Measurements from ENCODE around the gene SCARF2. TPM values are rescaled to one million over a fixed set of nuclear protein-coding genes. Genes with fewer than 3 reads are reported as not detected.
"Not testable (repeated sequence)": the region's sequence is repeated elsewhere in the genome, so short reads cannot be mapped to it uniquely, and the experiment has no call there.

The SCARF2 gene
- total RNA-seq, 1 donor from 2014 or later: 17.6 TPM

- DNase-seq (ENCODE audit: low spot score): no peak
Measured at GRCh38 chr22:20463324-20464095, 25.9 kb upstream of the SCARF2 start.

DNA sequence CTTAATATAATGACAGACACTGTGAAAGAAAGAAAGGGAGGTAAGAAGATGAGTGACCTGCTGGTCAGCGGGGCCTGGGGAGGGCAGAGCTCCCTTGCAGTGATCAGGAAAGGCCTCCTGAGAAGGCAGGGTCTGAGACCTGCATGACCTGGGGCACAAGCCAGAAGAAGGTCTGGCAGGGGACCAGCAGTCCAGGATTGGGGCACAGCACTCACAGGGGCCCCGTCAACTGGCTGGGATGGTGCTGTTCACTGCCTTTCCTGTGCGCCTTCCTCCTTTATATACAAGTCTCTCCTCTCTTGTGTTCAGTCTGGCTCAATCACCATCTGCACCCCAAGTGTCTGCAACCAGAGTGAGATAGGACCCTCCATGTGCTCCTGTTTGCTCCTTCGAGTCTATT, 22.2 kb upstream of the SCARF2 start:
- no peak for DNase-seq (ENCODE audit: low spot score)

GRCh38 chr22:20459152-20459542, 21.5 kb upstream of the SCARF2 start:
- DNase-seq (ENCODE audit: low spot score): no peak

GRCh38 chr22:20458530-20459151, 21.0 kb upstream of the SCARF2 start:
- DNase-seq (ENCODE audit: low spot score): no peak

DNA sequence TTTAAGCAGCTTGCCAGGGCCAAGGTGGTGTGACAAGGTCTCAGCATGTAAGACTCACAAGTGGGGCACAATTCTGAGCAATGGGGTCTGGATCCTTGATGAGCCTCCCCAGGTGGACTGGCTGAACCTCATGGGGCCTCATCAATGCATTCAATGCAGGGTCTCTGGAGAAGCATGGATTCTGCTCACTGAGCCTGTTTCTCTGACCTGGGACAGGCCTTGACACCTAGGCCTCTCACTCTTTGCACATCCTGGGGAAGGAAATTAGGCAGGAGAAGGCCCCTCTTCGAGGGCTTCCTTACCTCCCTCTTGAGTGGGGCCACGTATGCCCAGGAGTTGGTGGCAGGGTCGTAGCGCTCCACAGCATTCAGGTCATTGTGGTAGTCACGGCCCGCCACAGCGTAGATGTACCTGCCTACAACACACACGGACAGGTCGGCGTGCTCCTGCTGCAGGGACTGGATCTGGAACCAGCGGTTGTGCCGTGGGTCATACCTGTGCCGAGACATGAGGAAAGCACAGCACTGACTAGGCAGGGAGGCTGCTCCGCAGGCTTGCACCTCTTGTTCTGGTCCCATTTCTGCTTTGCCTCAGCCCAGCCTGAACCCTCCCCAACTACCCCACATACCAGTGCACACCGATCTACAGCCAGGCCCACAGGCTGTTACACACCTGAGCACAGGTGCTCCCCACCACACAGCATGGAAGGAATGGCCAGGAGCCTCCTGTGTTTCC, 20.0 kb upstream of the SCARF2 start:
- no peak for DNase-seq (ENCODE audit: low spot score)

- no peak for DNase-seq (ENCODE audit: low spot score)
Measured at GRCh38 chr22:20456722-20457076, 19.1 kb upstream of the SCARF2 start.

GRCh38 chr22:20456064-20456721, 18.6 kb upstream of the SCARF2 start:
- DNase-seq (ENCODE audit: low spot score): peak; percentile 70

DNA sequence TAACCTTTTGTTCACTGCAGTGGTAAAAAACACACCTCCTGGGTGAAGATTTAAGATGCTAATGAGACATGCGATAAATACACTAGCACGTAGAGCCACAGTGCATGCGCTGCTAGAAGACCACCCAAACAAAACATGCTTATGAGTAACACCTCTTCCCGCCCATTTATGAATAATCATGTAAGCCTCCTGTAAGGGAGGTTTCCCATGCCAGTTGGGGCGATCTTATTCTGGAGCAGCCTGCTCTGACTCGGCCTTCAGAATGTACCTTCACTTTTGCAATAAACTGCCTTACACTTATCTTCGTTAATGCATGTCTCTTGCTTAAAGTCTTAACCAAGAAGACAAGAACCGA, 18.1 kb upstream of the SCARF2 start:
- no peak for DNase-seq (ENCODE audit: low spot score)

DNA sequence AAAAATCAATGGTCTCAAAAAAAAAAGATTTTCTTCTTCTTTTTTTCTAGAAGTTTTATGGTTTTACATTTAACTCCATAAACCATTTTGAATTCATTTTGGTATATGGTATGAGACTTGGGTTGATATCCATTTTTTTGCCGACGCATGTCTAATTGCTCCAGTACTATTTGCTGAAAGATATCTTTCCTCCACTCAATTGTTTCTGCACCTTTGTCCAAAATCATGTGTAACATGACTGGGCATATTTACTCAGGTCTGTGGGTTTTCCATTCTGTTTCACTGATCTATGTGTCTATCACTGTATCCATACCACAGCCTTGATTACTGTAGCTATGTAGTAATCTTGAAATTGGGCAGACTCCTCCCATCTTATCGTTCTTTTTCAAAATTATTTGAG, 15.6 kb upstream of the SCARF2 start:
- no peak for DNase-seq (ENCODE audit: low spot score)

DNA sequence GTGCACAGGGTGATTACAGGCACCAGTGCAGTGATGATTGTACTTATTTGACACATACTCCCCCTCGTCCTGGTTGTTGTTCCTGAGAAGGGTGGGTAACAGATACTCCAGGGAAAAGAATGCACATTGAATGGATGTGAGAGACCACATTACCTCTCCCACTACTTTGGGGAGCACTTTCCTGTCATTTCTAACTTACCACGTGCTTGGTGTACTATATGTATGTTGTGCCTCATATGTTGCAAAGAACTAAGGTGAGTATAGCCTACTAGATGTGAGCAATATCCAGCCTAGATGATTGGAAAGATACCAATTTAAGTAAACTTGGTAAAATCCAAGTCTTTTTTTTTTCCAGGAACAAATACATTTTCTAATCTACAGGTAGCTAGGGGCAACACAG, 14.3 kb upstream of the SCARF2 start:
- DNase-seq (ENCODE audit: low spot score): no peak

DNA sequence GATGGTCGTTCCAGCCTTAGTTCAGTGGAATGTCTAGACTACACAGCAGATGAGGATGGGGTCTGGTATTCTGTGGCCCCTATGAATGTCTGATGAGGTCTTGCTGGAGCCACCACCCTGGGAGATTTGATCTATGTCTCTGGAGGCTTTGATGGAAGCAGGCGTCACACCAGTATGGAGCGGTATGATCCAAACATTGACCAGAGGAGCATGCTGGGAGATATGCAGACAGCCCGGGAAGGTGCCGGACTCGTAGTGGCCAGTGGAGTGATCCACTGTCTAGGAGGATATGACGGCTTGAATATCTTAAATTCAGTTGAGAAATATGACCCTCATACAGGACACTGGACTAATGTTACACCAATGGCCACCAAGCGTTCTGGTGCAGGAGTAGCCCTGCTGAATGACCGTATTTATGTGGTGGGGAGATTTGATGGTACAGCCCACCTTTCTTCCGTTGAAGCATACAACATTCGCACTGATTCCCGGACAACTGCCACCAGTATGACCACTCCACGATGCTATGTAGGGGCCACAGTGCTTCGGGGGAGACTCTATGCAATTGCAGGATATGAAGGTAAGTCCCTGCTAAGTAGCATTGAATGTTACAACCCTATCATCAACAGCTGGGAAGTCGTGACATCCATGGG, 13.6 kb upstream of the SCARF2 start:
- not testable (repeated sequence) for DNase-seq (ENCODE audit: low spot score)

- no peak for DNase-seq (ENCODE audit: low spot score)
Measured at GRCh38 chr22:20450551-20450906, 12.9 kb upstream of the SCARF2 start.

- DNase-seq (ENCODE audit: low spot score): no peak
Measured at GRCh38 chr22:20449819-20450550, 12.4 kb upstream of the SCARF2 start.

DNA sequence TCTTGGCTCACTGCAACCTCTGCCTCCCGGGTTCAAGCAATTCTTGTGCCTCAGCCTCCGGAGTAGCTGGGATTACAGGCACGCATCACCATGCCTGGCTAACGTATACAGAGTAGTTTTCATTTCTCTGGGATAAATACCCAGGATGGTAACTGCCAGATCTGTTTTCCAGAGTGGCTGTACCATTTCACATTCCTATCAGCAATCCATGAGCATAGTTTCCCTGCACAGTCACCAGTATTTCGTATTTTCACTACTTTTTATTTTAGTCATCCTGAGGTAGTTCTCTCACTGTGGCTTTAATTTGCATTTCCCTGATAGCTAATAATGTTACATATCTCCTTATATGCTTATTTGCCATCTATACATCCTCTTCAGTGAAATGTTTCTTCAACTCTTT, 11.0 kb upstream of the SCARF2 start:
- DNase-seq (ENCODE audit: low spot score): no peak

GRCh38 chr22:20446383-20446970, 8.9 kb upstream of the SCARF2 start:
- DNase-seq (ENCODE audit: low spot score): no peak

- no peak for DNase-seq (ENCODE audit: low spot score)
Measured at GRCh38 chr22:20444325-20444724, 6.7 kb upstream of the SCARF2 start.

GRCh38 chr22:20442485-20443284, 5.1 kb upstream of the SCARF2 start:
- no peak for DNase-seq (ENCODE audit: low spot score)

- DNase-seq (ENCODE audit: low spot score): no peak
Measured at GRCh38 chr22:20441631-20442484, 4.2 kb upstream of the SCARF2 start.

Measured in mucosa of gallbladder (tissue), 1 donor.